ENCODE data around the gene NOLC1.

- TF ChIP-seq CTCF (IDR thresholded peaks at IDR 0.05; ENCODE audit: low read length) = no peak
- no peak for TF ChIP-seq EZH2 (IDR thresholded peaks at IDR 0.05; ENCODE audit: borderline replicate concordance, low read length)
Observed at GRCh38 chr10:102113261-102113955, 38.8 kb upstream of the NOLC1 start.

Data from OCI-LY1 (cell line).